D721Med (cell line): ENCODE measurements around the gene STIM1.
"Not testable (repeated sequence)": the region's sequence is repeated elsewhere in the genome, so short reads cannot be mapped to it uniquely, and the experiment has no call there.

ENCODE experiments used
- DNase-seq: peaks from one replicate; pipeline ENCODE4 v3.0.0; 2011; ENCODE audit warnings: low spot score; ENCODE audit not compliant: insufficient read length
- FAIRE-seq: peaks from 2 replicates; lab custom pipeline; 2011; peaks lifted over from hg19 to GRCh38; lab: Jason Lieb, UNC
- TF ChIP-seq, protein P1 (sequence below): IDR thresholded peaks from 2 replicates; pipeline ENCODE4 v1.5.1; 2012; ENCODE audit warnings: mild to moderate bottlenecking, control low read depth; ENCODE audit not compliant: insufficient read depth; ENCODE audit errors: missing control alignments

Gene STIM1

GRCh38 chr11:3855808-3856491 lies 486 bp downstream of the STIM1 start:
- FAIRE-seq (no peak), DNase-seq (no peak)
- TF ChIP-seq, protein P1, sequence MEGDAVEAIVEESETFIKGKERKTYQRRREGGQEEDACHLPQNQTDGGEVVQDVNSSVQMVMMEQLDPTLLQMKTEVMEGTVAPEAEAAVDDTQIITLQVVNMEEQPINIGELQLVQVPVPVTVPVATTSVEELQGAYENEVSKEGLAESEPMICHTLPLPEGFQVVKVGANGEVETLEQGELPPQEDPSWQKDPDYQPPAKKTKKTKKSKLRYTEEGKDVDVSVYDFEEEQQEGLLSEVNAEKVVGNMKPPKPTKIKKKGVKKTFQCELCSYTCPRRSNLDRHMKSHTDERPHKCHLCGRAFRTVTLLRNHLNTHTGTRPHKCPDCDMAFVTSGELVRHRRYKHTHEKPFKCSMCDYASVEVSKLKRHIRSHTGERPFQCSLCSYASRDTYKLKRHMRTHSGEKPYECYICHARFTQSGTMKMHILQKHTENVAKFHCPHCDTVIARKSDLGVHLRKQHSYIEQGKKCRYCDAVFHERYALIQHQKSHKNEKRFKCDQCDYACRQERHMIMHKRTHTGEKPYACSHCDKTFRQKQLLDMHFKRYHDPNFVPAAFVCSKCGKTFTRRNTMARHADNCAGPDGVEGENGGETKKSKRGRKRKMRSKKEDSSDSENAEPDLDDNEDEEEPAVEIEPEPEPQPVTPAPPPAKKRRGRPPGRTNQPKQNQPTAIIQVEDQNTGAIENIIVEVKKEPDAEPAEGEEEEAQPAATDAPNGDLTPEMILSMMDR = no peak

DNA sequence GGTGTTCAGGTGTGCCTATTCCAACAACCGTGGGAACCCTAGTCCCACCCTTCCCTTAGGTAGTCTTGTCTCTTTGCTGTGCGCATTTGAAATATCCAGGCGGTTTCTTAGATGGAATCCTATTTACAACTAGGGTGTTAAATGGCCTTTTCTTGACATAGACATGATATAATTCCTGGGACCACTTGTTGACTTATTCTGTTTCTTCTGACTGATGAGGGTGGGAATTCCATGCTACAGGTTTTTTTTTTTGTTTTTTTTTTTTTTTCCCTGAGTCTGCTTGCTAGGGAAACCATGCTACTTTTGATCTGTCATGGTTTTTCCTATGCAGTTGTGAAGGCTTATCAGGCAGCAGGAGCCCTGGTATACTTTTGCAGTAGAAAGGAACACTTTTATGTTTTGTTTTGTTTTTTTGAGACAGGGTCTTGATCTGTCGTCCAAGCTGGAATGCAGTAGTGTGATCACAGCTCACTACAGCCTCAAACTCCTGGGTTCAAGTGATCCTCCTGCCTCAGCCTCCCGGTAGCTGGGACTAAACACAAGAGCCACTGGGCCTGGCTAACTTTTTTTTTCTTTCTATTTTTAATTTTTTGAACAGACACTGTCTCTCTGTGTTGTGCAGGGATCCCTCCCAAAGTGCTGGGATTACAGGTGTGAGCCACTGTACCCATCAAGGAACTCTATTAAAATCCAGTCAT lies 1.5 kb downstream of the STIM1 start:
- FAIRE-seq = no peak
- TF ChIP-seq, protein P1 = no peak
- no peak for DNase-seq

- TF ChIP-seq, protein P1 = no peak
- FAIRE-seq (no peak), DNase-seq (no peak)
Observed at GRCh38 chr11:3857628-3858027, 2.2 kb downstream of the STIM1 start.

- DNase-seq (no peak), FAIRE-seq (no peak)
- TF ChIP-seq, protein P1 = no peak
Observed at GRCh38 chr11:3859373-3859881, 4.0 kb downstream of the STIM1 start.

- DNase-seq (no peak), FAIRE-seq (no peak)
- TF ChIP-seq, protein P1 = no peak
Observed at GRCh38 chr11:3860375-3860774, 4.9 kb downstream of the STIM1 start.

DNA sequence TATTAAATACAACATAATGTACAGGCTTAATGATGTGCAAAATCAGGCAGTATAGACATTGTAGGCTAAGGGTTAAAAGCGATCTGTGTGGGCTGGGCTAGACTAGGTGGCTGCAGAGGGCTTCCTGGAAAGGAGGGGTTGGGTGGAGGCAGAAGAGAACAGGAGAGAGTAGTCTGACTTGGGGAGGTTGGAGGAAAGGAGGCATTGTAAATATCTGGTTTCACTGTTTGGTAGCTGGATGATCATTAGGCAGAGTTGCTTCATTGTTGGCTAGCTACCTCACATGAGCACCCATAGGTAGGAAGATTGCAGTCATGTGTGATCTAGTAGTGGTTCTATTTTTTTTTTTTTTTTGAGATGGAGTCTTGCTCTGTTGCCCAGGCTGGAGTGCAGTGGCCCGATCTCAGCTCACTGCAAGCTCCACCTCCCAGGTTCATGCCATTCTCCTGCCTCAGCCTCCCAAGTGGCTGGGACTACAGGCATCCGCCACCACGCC lies 5.5 kb downstream of the STIM1 start:
- not testable (repeated sequence) for FAIRE-seq

DNA sequence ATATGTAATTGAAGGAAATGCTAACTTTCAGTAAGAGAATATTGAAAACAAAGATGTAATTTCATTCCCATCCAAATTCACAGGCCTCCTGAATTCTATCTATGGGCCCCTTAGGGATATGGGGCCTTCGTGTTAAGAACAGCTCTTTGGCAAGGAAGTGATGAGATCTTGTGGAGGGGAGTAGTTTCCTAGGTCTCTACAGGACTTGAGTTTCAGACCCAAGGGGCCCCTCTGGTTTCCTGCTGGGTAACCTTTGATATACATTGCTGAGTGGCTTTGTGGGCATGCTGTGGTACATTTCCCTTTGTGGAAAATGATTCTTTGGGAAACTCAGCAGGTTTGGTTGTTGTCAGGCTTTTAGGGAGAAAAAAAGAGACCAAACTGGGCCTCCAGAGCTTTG lies 6.2 kb downstream of the STIM1 start:
- no peak for FAIRE-seq
- TF ChIP-seq, protein P1 = no peak
- no peak for DNase-seq

More for the DNA sequence above, 5.5 kb downstream of the STIM1 start:
- DNase-seq = not testable (repeated sequence)
